HG02571 (cell line): ENCODE data around the gene PDE4B.

Experiments
- ATAC-seq: cut with Tn5 transposase; IDR thresholded peaks from one replicate; pipeline ENCODE4 v1.9.1; 2021; ENCODE audit warnings: mild to moderate bottlenecking, moderate library complexity; ENCODE audit not compliant: unreplicated experiment

Gene PDE4B

GRCh38 chr1:66172272-66172671 lies 379.6 kb downstream of the PDE4B start:
- no peak for ATAC-seq

DNA sequence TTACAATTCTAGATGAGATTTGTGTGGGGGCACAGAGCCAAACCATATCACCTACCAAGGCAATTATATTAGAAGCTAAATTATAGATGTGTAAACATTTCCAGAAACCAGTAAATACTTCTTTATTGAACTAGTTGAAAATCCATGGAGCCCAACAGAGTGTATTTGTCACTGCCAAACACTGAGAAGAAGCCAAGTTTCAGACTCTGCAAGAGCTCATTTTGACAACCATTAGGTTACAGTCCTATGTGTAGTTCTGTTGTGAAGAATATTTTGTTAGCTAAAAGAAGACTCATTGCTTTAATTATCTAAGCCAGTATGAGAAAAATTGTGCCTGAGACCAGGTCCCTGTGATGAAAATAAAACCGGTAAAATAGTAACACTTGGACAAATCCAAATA lies 382.4 kb downstream of the PDE4B start:
- no peak for ATAC-seq

DNA sequence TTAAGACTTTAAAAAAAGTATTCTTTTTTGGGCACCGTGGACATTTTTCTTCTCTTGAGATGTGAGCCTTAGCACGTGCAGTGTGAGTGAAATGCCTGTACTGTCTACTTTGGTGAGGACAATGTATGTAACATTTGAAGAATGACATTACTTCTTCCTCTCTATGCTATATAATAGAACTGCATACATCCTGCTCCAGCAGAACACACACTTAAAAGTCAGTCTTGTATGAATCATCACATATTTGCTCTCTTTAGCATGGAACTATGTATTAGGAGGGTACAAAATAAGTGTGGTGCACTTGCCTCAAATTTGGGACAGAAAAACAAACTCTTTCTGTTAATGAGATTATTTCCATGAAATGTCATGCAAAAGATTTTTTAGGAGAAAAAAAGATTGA lies 382.9 kb downstream of the PDE4B start:
- ATAC-seq = no peak

- ATAC-seq = no peak
These were observed 383.5 kb downstream of the PDE4B start for GRCh38 chr1:66176012-66176715.

- no peak for ATAC-seq
These were observed 384.1 kb downstream of the PDE4B start for GRCh38 chr1:66176832-66177231.

DNA sequence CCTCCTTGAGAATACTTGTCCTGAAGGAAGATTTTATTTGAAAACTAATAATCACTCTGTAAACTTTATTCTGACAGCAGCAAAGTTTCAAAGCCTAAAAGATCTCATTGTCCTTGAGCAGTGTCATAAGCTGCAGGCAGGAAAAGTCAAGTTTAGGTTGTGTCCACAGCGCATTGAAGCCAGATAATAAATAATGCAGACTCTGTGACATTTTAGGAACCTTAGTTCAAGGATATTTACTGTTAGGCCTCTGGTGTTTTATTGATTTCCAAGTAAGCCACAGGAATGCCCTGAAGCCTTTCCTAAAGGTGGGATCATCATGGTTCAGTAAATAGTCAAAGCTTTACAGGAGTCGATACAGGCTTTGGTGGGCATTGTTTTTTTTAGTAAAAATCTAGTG lies 384.8 kb downstream of the PDE4B start:
- ATAC-seq = no peak

DNA sequence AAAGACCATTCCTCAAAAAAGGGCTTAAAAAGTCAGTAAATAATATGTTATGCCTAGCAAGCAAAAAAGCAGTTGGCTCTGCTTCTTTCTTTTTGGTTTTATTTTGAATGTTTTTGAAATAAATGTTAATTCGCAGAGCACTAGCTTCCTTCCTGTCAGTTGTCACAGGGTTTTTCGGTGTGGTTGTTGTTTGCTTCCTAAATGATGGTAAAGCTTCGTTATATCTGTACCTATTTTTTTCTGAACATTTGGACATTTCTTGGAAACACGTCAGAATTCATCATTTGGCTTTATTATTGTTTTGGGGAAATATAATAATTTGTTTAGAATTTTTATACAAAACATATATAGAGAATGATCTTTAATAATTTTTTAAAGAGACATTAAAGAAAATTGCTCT lies 389.3 kb downstream of the PDE4B start:
- no peak for ATAC-seq

GRCh38 chr1:66182551-66183178 lies 390.0 kb downstream of the PDE4B start:
- no peak for ATAC-seq

GRCh38 chr1:66183400-66183799 lies 390.7 kb downstream of the PDE4B start:
- no peak for ATAC-seq

DNA sequence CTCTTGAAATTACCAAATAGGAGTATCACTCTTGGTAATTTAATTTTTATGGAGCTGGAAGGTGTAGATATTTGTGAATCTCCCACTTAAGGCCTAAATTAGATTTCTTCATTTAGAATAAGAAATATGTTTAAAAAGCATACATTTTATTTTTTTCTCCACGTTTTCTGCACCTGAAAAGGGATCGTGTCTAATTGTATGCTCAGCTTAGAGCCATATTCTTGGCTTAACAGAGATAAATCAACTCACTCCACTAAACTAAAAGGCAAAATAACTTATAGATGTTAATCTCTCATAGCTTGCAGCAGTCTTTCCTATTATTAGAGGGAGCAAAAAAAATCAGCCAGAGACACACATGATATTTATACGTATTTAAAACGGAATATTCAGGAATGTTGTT lies 404.4 kb downstream of the PDE4B start:
- ATAC-seq = no peak

DNA sequence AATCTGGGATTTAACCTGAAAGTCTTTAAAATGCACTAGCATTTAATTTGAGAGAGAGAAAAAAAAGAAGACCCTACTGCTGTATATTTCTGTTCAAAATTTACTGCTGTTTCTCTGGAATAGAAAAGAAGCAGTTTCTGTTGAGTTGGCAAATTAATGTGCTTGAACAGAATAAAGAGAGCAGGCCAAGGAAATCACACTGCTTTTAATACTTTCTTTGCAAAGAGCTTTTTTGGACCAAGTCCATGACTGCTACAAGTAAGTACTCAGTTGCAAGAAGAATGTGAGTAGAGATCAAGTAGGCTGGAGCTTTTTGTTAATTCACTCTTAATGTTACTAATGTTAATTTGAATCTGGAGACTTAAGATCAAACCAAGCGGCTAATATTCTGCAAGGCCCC lies 405.1 kb downstream of the PDE4B start:
- no peak for ATAC-seq

DNA sequence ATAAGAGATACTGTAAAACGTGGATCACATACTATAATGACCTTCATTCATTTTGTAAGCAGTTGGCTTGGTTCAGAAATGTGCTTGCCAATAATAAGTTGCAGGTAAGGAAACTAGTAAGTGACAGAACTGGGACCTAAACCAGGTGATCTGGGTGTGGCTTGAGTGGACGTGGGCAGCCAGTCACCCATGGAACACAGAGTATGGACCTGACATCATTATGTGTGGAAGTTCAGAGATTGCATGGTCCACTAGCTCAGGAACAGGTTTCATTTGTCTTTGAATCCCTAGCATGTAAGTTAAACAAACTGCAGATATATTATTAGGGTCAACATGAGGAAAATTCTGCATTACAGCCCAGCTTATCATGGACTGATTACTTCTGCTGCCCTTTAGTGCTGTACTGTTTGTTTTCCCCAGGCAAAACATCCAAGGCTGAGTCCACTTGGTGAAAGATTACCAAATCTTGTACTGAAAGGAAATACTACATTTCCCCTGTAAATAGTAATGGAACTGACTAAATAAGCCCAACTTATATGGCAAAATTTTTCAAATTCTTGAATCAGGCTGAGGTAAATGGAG lies 414.0 kb downstream of the PDE4B start:
- no peak for ATAC-seq

DNA sequence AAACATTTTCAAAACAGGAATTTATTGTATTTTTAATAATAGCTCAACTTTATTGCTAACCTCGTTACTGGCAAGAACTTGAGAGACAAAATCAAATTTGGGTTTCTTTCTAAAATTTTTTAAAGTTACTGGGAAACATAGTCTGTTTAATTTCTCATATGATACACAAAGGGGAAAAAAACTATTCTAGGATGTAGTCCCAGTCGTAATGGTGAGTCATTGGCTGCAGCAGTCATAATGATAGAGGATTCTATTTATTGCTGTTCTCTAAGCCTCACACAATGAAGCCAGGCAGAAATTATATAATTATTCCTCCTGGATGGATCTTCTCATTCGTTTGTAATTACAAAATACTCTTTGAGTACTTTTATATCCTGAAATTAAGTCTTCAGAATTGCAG lies 414.8 kb downstream of the PDE4B start:
- ATAC-seq = no peak

DNA sequence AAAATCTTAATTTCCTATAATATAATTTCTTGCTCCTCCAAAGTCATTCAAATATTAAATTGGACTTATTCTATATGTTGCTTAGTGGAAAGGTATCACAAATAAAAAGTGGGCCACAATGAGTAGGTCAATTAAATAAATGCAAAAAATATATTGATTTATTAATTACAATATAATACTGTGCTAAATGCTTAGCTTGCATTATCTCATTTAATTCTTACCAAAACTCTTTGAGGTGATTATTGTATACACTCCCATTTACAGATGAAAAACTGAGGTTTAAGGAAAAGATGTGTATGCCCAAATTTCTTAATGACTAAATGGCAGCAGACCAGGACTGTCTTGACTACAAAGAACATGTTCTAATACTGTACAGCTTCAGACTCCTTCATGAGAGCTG lies 415.9 kb downstream of the PDE4B start:
- ATAC-seq = no peak

GRCh38 chr1:66210635-66211244 lies 418.0 kb downstream of the PDE4B start:
- no peak for ATAC-seq

- ATAC-seq = no peak
These were observed 418.8 kb downstream of the PDE4B start for GRCh38 chr1:66211521-66211920.

GRCh38 chr1:66213491-66213890 lies 420.8 kb downstream of the PDE4B start:
- no peak for ATAC-seq

- ATAC-seq = no peak
These were observed 422.2 kb downstream of the PDE4B start for GRCh38 chr1:66214901-66215300.

DNA sequence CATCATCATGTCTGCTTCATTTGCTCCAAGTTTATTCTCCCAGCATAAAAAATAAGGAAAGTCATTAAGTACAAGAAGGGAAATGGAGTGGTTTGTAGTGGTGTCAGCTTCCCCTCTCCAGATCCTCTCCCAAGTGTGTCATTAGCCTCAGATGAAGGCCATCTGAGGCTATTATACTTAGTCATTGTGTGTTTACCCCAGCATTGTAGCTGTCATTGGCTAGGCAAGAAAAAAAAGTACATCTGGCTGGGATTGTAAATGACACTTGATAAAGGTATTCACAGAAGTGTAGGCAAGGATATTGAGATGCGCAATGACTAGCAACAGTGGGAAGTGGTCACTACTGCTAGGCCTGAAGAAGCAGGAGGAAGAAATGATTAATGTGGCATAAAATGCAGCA lies 424.3 kb downstream of the PDE4B start:
- ATAC-seq = no peak

- no peak for ATAC-seq
These were observed 424.9 kb downstream of the PDE4B start for GRCh38 chr1:66217561-66217960.

DNA sequence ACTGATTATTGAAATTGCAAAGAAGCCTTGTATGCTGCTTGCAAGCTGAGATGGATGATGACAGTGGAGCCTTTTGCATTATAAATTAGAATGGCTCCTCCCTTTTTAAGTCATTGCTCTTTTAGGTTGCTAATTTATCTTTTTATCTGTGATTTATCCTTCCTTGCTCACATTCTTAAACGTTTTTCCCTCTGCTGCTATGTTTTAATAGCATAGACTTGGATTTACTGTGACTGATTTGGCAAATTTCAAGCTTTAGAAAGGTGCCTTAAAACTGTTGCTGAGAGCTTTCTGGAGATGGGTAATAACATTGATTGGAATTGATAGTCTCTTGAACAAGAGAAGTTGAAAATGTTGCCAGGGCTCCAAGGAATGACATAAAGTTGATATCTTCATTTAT lies 427.8 kb downstream of the PDE4B start:
- no peak for ATAC-seq

DNA sequence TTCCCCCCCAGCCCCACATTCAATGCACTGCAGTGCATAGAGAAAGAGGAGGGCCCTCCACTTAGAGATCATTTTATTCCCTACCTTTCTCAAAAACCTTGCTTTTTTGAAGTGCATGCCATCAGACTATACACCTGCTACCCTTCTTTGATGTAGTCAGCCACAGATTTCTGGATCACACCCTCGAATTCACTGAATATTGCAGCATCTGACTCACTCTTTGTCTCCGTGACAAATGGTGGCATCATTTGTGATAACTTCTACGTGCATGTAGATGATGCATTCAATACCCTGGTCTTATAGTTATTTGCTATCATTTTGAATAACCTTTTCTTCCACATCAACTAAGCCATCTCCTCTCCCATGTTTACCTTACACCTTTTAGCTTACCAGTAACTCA lies 431.0 kb downstream of the PDE4B start:
- no peak for ATAC-seq
